ENCODE measurements around the gene HDAC5.
A peak's percentile ranks its signal among the peaks of the same experiment; 100 is the strongest.
"Not testable (repeated sequence)": the region's sequence is repeated elsewhere in the genome, so short reads cannot be mapped to it uniquely, and the experiment has no call there.

The HDAC5 gene

DNA sequence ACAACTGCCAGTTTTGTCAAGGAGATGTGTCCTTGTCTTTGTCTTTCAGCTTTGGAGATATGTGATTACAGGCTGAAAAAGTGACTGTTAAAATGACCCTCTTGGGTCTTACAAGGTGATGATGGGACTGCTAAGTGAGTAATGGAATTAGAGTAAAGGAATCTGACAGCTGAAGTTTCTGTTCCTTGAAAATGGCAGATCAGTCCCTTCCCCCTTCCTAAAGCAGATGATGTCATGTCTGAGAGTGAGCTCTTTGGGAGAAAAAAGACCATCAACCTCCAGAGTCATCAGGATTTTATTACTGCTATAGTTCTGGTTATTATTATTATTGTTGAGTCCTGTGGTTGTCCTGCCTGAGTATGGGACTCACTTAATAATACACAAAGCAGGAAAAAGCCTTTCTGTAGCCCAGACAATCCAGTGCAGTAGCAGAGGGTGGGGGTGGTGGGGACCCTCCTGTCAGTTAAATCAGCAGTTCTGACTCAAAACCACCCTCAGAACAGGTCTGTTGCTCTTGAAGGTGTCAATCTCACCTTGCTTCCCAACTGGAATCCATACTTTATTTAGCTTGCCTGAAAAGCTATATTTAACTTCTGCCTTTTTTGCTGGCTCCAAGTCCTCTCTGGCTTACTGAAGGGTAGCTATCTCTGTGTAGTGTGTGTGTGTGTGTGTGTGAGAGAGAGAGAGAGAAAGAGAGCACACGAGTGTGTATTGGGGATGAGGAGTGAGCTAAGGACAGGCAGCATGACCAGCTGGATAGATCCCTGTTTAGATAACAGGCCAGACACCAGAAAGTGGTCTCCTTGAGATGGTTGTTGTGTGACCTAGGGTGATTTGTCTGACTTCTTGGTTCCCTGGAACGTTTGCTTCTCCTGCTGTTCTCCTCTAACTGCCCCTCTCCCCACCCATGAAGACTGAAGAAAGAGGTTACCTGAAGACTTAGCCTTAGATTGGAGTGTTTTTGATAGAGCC is 23.2 kb upstream of the HDAC5 start:
- H3K4me3 ChIP-seq (ENCODE audit: low read length), result no peak overlapping the region
- TF ChIP-seq ZNF274 (IDR thresholded peaks at IDR 0.05; ENCODE audit: low read depth, low read length), result no peak

- H3K4me3 ChIP-seq (ENCODE audit: low read length), result no peak overlapping the region
Measured at GRCh38 chr17:44144966-44145739, 21.7 kb upstream of the HDAC5 start.

DNA sequence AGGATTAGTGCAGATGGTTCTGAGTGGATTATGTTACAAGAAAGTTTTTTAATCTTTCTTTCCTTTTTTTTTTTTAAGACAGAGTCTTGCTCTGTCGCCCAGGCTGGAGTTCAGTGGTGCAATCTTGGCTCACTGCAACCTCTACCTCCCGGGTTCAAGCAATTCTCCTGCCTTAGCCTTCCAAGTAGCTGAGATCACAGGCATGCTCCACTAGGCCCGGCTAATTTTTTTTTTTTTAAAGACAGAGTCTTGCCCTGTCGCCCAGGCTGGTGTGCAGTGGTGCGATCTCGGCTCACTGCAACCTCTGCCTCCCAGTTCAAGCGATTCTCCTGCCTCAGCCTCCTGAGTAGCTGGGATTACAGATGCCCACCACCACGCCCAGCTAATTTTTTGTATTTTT is 20.5 kb upstream of the HDAC5 start:
- H3K4me3 ChIP-seq (ENCODE audit: low read length), result not testable (repeated sequence)

More at GRCh38 chr17:44144966-44145739, 21.7 kb upstream of the HDAC5 start:
- TF ChIP-seq ZNF274 (IDR thresholded peaks at IDR 0.05; ENCODE audit: low read depth, low read length), result no peak

- no peak overlapping the region for H3K4me3 ChIP-seq (ENCODE audit: low read length)
Measured at GRCh38 chr17:44137891-44138709, 14.7 kb upstream of the HDAC5 start.

GRCh38 chr17:44134752-44135568 is 11.5 kb upstream of the HDAC5 start:
- no peak overlapping the region for H3K4me3 ChIP-seq (ENCODE audit: low read length)
- TF ChIP-seq ZNF274 (IDR thresholded peaks at IDR 0.05; ENCODE audit: low read depth, low read length), result no peak

More at GRCh38 chr17:44137891-44138709, 14.7 kb upstream of the HDAC5 start:
- no peak for TF ChIP-seq ZNF274 (IDR thresholded peaks at IDR 0.05; ENCODE audit: low read depth, low read length)

DNA sequence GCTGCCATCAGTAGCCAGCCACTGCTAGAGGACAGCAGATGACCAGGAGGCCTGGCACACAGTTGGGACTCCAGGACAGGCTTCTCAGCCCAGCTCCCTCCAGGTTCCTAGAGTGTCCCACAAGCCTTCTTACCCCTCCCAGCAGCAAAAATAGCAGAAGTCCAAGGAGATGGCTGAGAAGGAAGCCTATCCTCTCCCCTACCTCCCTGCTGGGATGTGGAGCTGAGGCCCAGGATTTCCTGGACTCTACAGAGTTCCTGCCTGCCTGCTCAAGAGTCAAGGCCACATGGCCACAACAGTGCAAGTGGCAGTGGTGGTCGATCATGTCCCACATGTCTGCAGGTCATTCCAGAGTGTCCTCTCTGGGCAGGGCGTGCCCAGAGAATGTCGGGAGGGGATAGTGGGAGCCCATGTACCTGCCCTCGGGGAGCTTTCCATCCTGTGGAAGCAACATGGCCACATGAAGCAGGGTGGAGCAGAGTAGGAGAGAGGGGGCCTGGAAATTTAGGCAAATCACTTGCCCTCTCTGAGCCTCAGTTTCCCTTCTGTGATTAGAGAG is 10.6 kb upstream of the HDAC5 start:
- H3K4me3 ChIP-seq (ENCODE audit: low read length), result no peak overlapping the region
- no peak for TF ChIP-seq ZNF274 (IDR thresholded peaks at IDR 0.05; ENCODE audit: low read depth, low read length)

DNA sequence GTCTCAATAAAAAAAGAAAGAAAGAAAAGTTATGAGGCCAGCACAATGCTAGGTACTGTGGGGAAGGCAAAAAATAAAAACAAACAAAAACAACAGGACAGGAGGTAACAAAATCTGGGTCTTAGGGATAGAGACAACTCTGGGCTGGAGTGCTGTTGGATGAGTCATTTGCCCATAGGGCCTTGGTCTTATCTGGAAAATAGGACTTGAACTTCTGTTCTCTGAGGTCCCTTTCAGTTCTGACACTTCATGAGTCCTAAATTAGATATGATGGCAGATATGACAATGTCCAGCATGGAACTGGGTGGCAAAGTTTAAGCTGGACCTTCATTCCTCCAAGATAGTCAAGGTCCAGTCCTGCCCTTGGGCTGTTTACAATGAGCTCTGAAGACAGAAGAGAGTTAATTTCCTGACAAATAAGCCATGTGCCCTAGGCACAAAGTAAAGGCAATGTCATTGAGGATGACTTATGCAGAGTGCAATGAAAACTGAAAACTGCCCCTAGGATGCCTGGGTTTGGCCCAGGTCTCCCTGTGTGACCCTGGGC is 8.9 kb upstream of the HDAC5 start:
- no peak for TF ChIP-seq ZNF274 (IDR thresholded peaks at IDR 0.05; ENCODE audit: low read depth, low read length)
- H3K4me3 ChIP-seq (ENCODE audit: low read length), result no peak overlapping the region

DNA sequence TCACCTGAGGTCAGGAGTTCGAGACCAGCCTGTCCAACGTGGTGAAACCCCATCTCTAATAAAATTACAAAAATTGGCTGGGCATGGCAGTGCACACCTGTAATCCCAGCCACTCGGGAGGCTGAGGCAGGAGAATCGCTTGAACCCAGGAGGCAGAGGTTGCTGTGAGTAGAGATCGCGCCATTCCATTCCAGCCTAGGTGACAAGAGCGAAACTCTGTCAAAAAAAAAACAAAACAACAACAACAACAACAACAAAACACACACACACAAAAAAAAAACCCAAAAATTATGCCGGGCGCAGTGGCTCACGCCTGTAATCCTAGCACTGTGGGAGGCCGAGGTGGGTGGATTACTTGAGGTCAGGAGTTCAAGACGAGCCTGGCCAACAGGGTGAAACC is 7.9 kb upstream of the HDAC5 start:
- H3K4me3 ChIP-seq (ENCODE audit: low read length), result not testable (repeated sequence)

DNA sequence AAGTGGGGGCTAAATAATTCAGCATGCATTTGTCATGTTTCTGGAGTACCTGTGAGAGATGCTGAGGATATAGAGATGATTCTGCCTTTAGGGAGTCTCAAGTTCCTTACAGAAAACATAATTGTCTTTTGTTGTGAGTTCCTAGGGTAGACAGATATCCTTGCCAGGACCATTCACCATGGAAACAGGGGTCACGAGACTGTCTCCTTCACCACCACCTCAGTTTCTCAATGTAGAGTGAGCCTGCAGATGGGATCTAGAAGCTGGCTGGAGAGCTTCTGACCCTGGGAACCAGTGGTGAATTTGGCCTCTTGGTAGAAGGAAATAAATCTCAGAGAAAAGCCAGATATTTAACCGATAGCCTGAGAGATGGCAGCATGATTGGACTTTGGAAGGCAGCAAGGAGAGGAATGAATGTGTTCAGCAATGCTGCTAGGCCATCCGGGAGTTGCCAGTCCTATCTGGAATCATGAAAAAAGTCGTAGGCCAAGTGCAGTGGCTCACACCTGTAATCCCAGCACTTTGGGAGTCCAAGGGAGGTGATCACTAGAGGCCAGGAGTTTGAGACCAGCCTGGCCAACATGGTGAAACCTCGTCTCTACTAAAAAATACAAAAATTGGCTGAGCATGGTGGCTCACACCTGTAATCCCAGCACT is 7.4 kb upstream of the HDAC5 start:
- no peak for TF ChIP-seq ZNF274 (IDR thresholded peaks at IDR 0.05; ENCODE audit: low read depth, low read length)
- H3K4me3 ChIP-seq (ENCODE audit: low read length), result no peak overlapping the region

- H3K4me3 ChIP-seq (ENCODE audit: low read length), result no peak overlapping the region
- no peak for TF ChIP-seq ZNF274 (IDR thresholded peaks at IDR 0.05; ENCODE audit: low read depth, low read length)
Measured at GRCh38 chr17:44128383-44128782, 4.9 kb upstream of the HDAC5 start.

DNA sequence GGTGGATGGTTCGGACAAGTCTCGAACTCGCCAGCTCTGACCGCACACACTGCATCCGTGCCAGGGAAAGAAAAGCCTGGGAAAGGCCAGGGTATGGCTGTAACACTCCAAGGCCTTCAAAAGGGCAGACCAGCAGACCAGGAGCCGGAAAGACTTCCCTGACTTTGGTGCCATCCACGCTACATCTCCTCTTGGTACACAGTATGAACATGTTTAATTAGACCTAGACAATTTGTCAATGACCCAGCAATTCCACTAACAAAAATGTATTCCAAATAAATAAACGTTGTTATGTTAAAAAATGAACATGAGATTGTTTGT is 637 bp upstream of the HDAC5 start:
- no peak for TF ChIP-seq ZNF274 (IDR thresholded peaks at IDR 0.05; ENCODE audit: low read depth, low read length)
- H3K4me3 ChIP-seq (ENCODE audit: low read length), result peak overlapping the region; percentile 63

DNA sequence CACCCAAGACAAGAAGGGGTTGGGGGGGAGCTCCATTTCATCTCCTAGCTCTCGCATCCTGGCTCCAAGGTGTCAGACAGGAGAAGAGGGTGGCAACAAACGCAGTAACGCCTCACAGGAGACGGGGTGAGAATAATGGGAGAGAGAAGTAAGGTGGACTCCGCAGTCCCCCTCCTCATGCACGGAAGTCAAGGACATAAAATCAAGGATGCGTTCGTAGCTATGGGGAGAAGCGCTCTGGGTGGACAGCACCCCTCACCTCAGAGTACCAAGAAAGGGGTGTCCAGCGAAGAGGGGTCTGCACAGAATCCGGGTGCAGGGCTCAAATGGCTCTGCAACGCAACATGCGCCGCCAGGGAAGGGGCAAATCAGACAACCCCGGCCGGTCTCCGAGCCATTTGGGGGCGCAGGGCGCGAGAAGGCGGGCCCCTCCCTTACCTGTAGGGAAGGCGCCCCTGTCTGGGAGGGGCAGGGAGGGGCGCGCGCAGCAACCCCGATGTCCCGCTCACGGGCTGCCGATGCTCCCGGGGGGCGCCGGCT is 555 bp downstream of the HDAC5 start:
- no peak for TF ChIP-seq ZNF274 (IDR thresholded peaks at IDR 0.05; ENCODE audit: low read depth, low read length)
- H3K4me3 ChIP-seq (ENCODE audit: low read length), result peak overlapping the region; percentile 82
